Measurements from ENCODE around the gene GPR141. TPM values are rescaled to one million over a fixed set of nuclear protein-coding genes. Genes with fewer than 3 reads are reported as not detected.
"Not testable (repeated sequence)": the region's sequence is repeated elsewhere in the genome, so short reads cannot be mapped to it uniquely, and the experiment has no call there.

GPR141 gene
- total RNA-seq, 4 donors from 2014 or later: 0.65 to 4.9 (median 1.1) TPM

- TF ChIP-seq CTCF (IDR thresholded peaks at IDR 0.05): no peak
- DNase-seq (ENCODE audit: low spot score) (no peak), ATAC-seq (ENCODE audit: low FRiP score) (no peak)
Observed at GRCh38 chr7:37701769-37702168, 18.2 kb downstream of the GPR141 start.

- ATAC-seq (ENCODE audit: low FRiP score): no peak
- TF ChIP-seq CTCF (IDR thresholded peaks at IDR 0.05): no peak
- DNase-seq (ENCODE audit: low spot score): no peak
Observed at GRCh38 chr7:37703361-37703760, 19.8 kb downstream of the GPR141 start.

- ATAC-seq (ENCODE audit: low FRiP score); DNase-seq (ENCODE audit: low spot score): not testable (repeated sequence)
Observed at GRCh38 chr7:37704328-37704833, 20.8 kb downstream of the GPR141 start.

- DNase-seq (ENCODE audit: low spot score) (no peak), ATAC-seq (ENCODE audit: low FRiP score) (no peak)
- TF ChIP-seq CTCF (IDR thresholded peaks at IDR 0.05): no peak
Observed at GRCh38 chr7:37705976-37706375, 22.4 kb downstream of the GPR141 start.

- DNase-seq (ENCODE audit: low spot score): no peak
- TF ChIP-seq CTCF (IDR thresholded peaks at IDR 0.05): no peak
- no peak for ATAC-seq (ENCODE audit: low FRiP score)
Observed at GRCh38 chr7:37706804-37707203, 23.2 kb downstream of the GPR141 start.

GRCh38 chr7:37707754-37708485 is 24.4 kb downstream of the GPR141 start:
- no peak for TF ChIP-seq CTCF (IDR thresholded peaks at IDR 0.05)
- no peak for DNase-seq (ENCODE audit: low spot score)
- no peak for ATAC-seq (ENCODE audit: low FRiP score)

- TF ChIP-seq CTCF (IDR thresholded peaks at IDR 0.05): no peak
- ATAC-seq (ENCODE audit: low FRiP score): no peak
Observed at GRCh38 chr7:37709631-37710509, 26.3 kb downstream of the GPR141 start.

More at GRCh38 chr7:37709631-37710509, 26.3 kb downstream of the GPR141 start:
- DNase-seq (ENCODE audit: low spot score): no peak

Measured in omental fat pad (tissue), 4 donors.